ENCODE results near the gene RPLP1.

- TF ChIP-seq CTCF (IDR thresholded peaks at IDR 0.05) (no peak), POLR2AphosphoS5 (IDR thresholded peaks at IDR 0.05) (peak in 2 of 3 donors; percentile 40 to 56)
Measured at GRCh38 chr15:69414701-69415167, 37.9 kb upstream of the RPLP1 start.
